CD4-positive, alpha-beta memory T cell (primary cell): ENCODE results near the gene VSIG10L2. TPM values are rescaled to one million over a fixed set of nuclear protein-coding genes. Genes with fewer than 3 reads are reported as not detected.

Source experiments
- CTCF ChIA-PET: fragments of 350-600 bp; sonication (Branson Sonifier 250); formaldehyde crosslinking; loops from one replicate; lab custom pipeline; 2021; ENCODE audit warnings: inconsistent platforms; ENCODE audit not compliant: partially characterized antibody; lab: Charles Lee
- POLR2A ChIA-PET: fragments of 350-600 bp; sonication (Branson Sonifier 250); formaldehyde crosslinking; loops from one replicate; lab custom pipeline; 2021; ENCODE audit not compliant: partially characterized antibody; lab: Charles Lee
- DNase-seq, 5 donors: peaks; one replicate each; pipeline versions ENCODE4 v3.0.0 to v3.0.0-alpha.2; 2020 to 2022; ENCODE audit warnings: mixed read lengths in 1 of 5
- H3K27ac ChIP-seq: one replicate; pipeline ENCODE4 v1.7.0; 2013; ENCODE audit warnings: low read depth, low read length
- H3K27me3 ChIP-seq: 2 replicates; pipeline ENCODE4 v1.7.0; 2013; ENCODE audit warnings: mild to moderate bottlenecking, low read length, moderate library complexity; ENCODE audit not compliant: insufficient read depth
- H3K36me3 ChIP-seq: 2 replicates; pipeline ENCODE4 v1.7.0; 2013; ENCODE audit warnings: mild to moderate bottlenecking, low read length, moderate library complexity; ENCODE audit not compliant: insufficient read depth
- H3K4me1 ChIP-seq: 2 replicates; pipeline ENCODE4 v1.7.0; 2013; ENCODE audit warnings: mild to moderate bottlenecking, low read length, moderate library complexity; ENCODE audit not compliant: insufficient read depth
- H3K4me3 ChIP-seq, 2 donors: one replicate each; pipeline ENCODE4 v1.7.0; 2013; ENCODE audit warnings: low read length in 2 of 2, mild to moderate bottlenecking in 1 of 2
- H3K9me3 ChIP-seq, 2 donors: one replicate each; pipeline ENCODE4 v1.7.0; 2013; ENCODE audit warnings: low read length in 2 of 2, control low read depth in 1 of 2; ENCODE audit not compliant: control insufficient read depth in 1 of 2
- H3K27ac Mint-ChIP-seq, 7 donors: one replicate each; pipeline ENCODE4 v1.8.0; 2020 to 2021; ENCODE audit warnings: mixed read lengths in 7 of 7, mild to moderate bottlenecking in 6 of 7, inconsistent platforms in 3 of 7, moderate library complexity in 3 of 7
- H3K27me3 Mint-ChIP-seq, 2 donors: one replicate each; pipeline ENCODE4 v1.8.0; 2020 to 2021; ENCODE audit warnings: mixed read lengths in 2 of 2
- H3K36me3 Mint-ChIP-seq, 2 donors: one replicate each; pipeline ENCODE4 v1.8.0; 2020 to 2021; ENCODE audit warnings: mixed read lengths in 2 of 2, inconsistent platforms in 1 of 2, mild to moderate bottlenecking in 1 of 2
- H3K4me1 Mint-ChIP-seq, 4 donors: one replicate each; pipeline ENCODE4 v1.8.0; 2020 to 2021; ENCODE audit warnings: mixed read lengths in 4 of 4, mild to moderate bottlenecking in 1 of 4
- H3K4me3 Mint-ChIP-seq, 8 donors: one replicate each; pipeline ENCODE4 v1.8.0; 2020 to 2021; ENCODE audit warnings: mixed read lengths in 8 of 8, mild to moderate bottlenecking in 7 of 8, moderate library complexity in 6 of 8, inconsistent platforms in 3 of 8
- H3K9me3 Mint-ChIP-seq, 8 donors: one replicate each; pipeline ENCODE4 v1.8.0; 2020 to 2021; ENCODE audit warnings: mixed read lengths in 8 of 8, mild to moderate bottlenecking in 5 of 8, inconsistent platforms in 3 of 8, moderate library complexity in 1 of 8
- intact Hi-C: fragments of 100-400 bp; cut with micrococcal nuclease; formaldehyde crosslinking; loops from one replicate; pipeline ENCODE4 v1.15.1; 2023
- polyA plus RNA-seq, 2 donors: library from polyadenylated mRNA; unstranded; fragments of 300-500 nt; fragmentation: Illumina TruSeq; gene quantifications; one replicate each; pipeline ENCODE4 v1.2.3, GENCODE V29; 2021
- total RNA-seq, 2 experiments: library from RNA; stranded (reverse); gene quantifications; one replicate each; pipeline ENCODE4 v1.2.3, GENCODE V29; 2021

VSIG10L2 gene
- total and polyA plus RNA-seq, 4 experiments from 2014 or later, result not detected

DNA sequence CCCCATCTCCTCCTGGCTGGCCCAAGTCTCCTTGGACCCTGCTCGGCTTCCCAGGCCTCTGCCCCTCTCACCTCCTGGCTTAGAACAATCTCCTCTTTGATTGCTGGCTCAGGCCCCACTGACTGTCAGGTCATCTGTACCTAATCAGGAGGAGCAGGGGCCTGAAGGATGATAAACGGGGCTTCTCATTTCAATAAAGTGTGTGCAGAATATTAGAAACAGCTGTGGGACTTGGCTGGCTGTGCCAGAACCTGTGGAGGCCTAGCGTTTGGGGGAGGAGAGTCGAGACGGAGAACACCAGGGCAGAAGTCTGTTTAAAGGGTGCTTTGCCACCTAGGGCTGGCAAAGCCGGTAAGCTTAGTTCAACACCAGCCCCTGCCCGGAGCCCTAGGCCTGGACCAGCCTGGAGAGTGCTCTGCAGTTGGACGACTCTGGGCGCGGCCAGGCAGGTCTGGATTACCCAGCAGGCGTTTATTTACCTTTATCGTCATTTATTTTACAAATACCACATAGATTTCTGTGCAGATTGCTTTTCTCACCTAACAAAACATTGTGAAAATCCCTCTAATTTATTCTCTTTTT is 10.1 kb upstream of the VSIG10L2 start:
- Histone ChIP-seq H3K36me3 (no peaks in the 10 kb centered on the region), H3K27ac (no peak overlapping the region), H3K27me3 (peaks cover 6% of the 10 kb centered on the region), H3K4me3 (no peak overlapping the region), H3K9me3 (no peaks in the 10 kb centered on the region), H3K4me1 (no peaks in the 10 kb centered on the region)
- H3K4me3 Mint-ChIP-seq, result no peak overlapping the region
- peaks cover 0 to 9% (median 4%) of the 10 kb centered on the region in 4 donors for H3K4me1 Mint-ChIP-seq
- peaks cover 2 to 10% of the 10 kb centered on the region in 2 donors for H3K27me3 Mint-ChIP-seq
- no peak for DNase-seq
- H3K27ac Mint-ChIP-seq, result no peak overlapping the region
- ChIA-PET CTCF (interaction anchor here (1.0 to 1.3 kb wide), 4 partner anchors 12 to 262 kb away, joined by 3 to 4 read pairs (median 3); no protein-coding TSS in a partner anchor), POLR2A (no interaction called here)
- no peaks in the 10 kb centered on the region for H3K36me3 Mint-ChIP-seq
- intact Hi-C loops, result no loop called here
- H3K9me3 Mint-ChIP-seq, result no peaks in the 10 kb centered on the region

DNA sequence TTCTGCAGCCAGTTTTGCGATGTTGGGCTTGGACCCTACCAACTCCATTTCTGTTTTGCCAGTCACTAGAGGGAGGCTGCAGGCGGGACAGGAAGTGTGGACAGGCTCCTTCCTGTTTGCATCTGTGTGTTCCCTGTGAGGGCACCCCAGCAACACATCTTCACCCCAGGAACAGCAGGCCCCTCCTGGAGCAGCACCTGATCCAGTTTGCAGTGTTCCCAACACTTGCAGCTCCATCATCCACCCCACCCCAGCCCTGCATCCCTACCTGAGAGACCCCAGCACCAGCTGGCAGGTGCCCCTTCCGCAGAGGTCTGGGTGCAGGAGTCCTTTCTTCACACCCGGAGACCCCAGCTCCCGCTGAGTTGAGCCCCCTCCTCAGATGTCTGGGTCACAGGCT is 7.4 kb upstream of the VSIG10L2 start:
- CTCF ChIA-PET, result interaction anchor here (0.8 to 4.3 kb wide), 7 partner anchors 9 to 255 kb away, joined by 3 to 22 read pairs (median 4); no protein-coding TSS in a partner anchor
- Histone ChIP-seq H3K36me3 (no peaks in the 10 kb centered on the region), H3K4me1 (peaks cover 5% of the 10 kb centered on the region), H3K27ac (no peak overlapping the region), H3K9me3 (no peaks in the 10 kb centered on the region), H3K4me3 (no peak overlapping the region), H3K27me3 (peaks cover 6% of the 10 kb centered on the region)
- DNase-seq, result no peak
- H3K36me3 Mint-ChIP-seq, result no peaks in the 10 kb centered on the region
- peak overlapping the region in 1 of 7 donors; percentile 48 for H3K27ac Mint-ChIP-seq
- intact Hi-C loops, result no loop called here
- POLR2A ChIA-PET, result no interaction called here
- no peaks in the 10 kb centered on the region for H3K9me3 Mint-ChIP-seq
- H3K4me3 Mint-ChIP-seq, result no peak overlapping the region
- H3K27me3 Mint-ChIP-seq, result peaks cover 0 to 1% of the 10 kb centered on the region in 2 donors
- peaks cover 6 to 19% (median 9%) of the 10 kb centered on the region in 4 donors for H3K4me1 Mint-ChIP-seq

DNA sequence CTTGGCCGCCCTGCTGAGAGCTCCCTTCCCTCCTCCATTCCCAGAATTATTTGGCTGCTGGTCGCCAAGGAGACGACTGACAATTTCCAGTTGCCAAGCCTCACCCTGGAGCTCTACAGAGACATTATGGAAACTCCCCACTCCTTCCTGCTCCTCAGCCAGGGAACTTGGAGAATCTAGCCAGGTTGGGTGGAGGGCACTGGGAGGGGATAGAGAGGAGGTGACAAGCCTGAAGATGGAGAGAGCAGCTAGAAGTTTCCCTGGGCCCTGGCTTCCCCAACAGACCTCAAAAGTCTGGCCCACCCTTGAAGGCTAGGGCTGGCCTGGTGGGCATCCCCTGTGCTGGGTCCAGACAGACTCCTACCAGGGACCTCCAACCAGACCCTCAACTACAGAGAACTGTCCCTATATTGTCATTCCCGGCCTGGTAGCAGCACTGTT is 6.7 kb upstream of the VSIG10L2 start:
- peak overlapping the region in 1 of 8 donors; percentile 26 for H3K4me3 Mint-ChIP-seq
- H3K27ac Mint-ChIP-seq, result no peak overlapping the region
- no peak for DNase-seq
- no peaks in the 10 kb centered on the region for H3K9me3 Mint-ChIP-seq
- peaks cover 6% of the 10 kb centered on the region for H3K27me3 ChIP-seq
- no peaks in the 10 kb centered on the region for H3K9me3 ChIP-seq
- no peak overlapping the region for H3K4me3 ChIP-seq
- H3K4me1 Mint-ChIP-seq, result peaks cover 6 to 19% (median 9%) of the 10 kb centered on the region in 4 donors
- H3K4me1 ChIP-seq, result peaks cover 5% of the 10 kb centered on the region
- H3K36me3 ChIP-seq, result no peaks in the 10 kb centered on the region
- no peak overlapping the region for H3K27ac ChIP-seq
- POLR2A ChIA-PET, result no interaction called here
- no peaks in the 10 kb centered on the region for H3K27me3 Mint-ChIP-seq
- intact Hi-C loops, result no loop called here
- no peaks in the 10 kb centered on the region for H3K36me3 Mint-ChIP-seq
- CTCF ChIA-PET, result interaction anchor here (0.7 to 4.3 kb wide), 8 partner anchors 9 to 259 kb away, joined by 3 to 22 read pairs (median 4); no protein-coding TSS in a partner anchor

DNA sequence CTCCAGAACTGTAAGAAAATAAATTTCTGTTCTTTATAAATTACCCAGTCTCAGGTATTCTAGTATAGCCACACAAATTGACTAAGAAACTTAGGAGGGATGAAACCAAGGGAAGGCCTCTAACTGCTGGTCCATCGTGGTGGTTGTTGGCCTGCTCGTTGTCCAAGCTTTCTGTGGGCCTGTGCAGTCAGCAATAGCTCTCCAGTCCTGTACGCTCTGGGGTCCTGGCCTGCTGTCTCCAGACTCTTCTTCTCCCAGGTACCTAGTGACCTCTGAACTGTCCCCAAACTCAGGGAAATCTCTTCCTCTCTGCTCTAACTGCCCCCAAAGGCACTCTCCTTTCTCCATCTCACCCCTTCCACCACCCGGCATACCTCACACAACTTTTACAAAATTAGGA is 5.7 kb upstream of the VSIG10L2 start:
- H3K36me3 ChIP-seq, result no peaks in the 10 kb centered on the region
- H3K27me3 Mint-ChIP-seq, result peaks cover 0 to 3% of the 10 kb centered on the region in 2 donors
- H3K27ac Mint-ChIP-seq, result peak overlapping the region in 1 of 7 donors; percentile 1
- POLR2A ChIA-PET, result no interaction called here
- no peak overlapping the region for H3K27ac ChIP-seq
- H3K9me3 Mint-ChIP-seq, result no peaks in the 10 kb centered on the region
- intact Hi-C loops, result no loop called here
- peaks cover 6% of the 10 kb centered on the region for H3K27me3 ChIP-seq
- CTCF ChIA-PET, result interaction anchor here (1.1 to 4.3 kb wide), 5 partner anchors 19 to 271 kb away, joined by 3 to 22 read pairs (median 4); no protein-coding TSS in a partner anchor
- peaks cover 6 to 19% (median 9%) of the 10 kb centered on the region in 4 donors for H3K4me1 Mint-ChIP-seq
- no peak overlapping the region for H3K4me3 ChIP-seq
- peaks cover 5% of the 10 kb centered on the region for H3K4me1 ChIP-seq
- DNase-seq, result no peak
- no peak overlapping the region for H3K4me3 Mint-ChIP-seq
- no peaks in the 10 kb centered on the region for H3K36me3 Mint-ChIP-seq
- H3K9me3 ChIP-seq, result no peaks in the 10 kb centered on the region

DNA sequence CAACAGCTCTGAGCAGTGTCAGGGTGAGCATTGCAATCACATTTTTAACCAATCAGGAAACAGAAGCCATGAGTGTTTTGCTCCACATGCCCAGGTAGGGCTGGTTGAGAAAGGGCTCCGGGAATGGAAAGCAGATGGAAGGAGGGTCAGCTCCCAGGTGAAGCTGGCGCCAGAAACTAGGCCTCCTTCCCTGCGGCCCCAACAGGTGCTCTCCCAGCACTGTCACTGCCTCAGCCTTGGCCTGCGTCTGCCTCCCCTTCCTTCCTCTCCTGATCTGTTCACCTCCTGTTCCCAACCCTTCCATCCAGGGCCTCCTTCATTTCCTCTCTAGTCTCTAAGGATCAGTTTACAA is 4.6 kb upstream of the VSIG10L2 start:
- Mint-ChIP-seq H3K4me1 (peaks cover 6 to 19% (median 9%) of the 10 kb centered on the region in 4 donors), H3K27me3 (peaks cover 0 to 3% of the 10 kb centered on the region in 2 donors), H3K4me3 (no peak overlapping the region), H3K9me3 (no peaks in the 10 kb centered on the region), H3K36me3 (no peaks in the 10 kb centered on the region), H3K27ac (no peak overlapping the region)
- no peak overlapping the region for H3K4me3 ChIP-seq
- no peak for DNase-seq
- ChIA-PET POLR2A (no interaction called here), CTCF (interaction anchor here (1.0 to 4.3 kb wide), 4 partner anchors 16 to 252 kb away, joined by 3 to 22 read pairs (median 4); no protein-coding TSS in a partner anchor)
- peaks cover 6% of the 10 kb centered on the region for H3K27me3 ChIP-seq
- no peaks in the 10 kb centered on the region for H3K9me3 ChIP-seq
- H3K4me1 ChIP-seq, result peaks cover 5% of the 10 kb centered on the region
- no peak overlapping the region for H3K27ac ChIP-seq
- H3K36me3 ChIP-seq, result no peaks in the 10 kb centered on the region
- intact Hi-C loops, result no loop called here

DNA sequence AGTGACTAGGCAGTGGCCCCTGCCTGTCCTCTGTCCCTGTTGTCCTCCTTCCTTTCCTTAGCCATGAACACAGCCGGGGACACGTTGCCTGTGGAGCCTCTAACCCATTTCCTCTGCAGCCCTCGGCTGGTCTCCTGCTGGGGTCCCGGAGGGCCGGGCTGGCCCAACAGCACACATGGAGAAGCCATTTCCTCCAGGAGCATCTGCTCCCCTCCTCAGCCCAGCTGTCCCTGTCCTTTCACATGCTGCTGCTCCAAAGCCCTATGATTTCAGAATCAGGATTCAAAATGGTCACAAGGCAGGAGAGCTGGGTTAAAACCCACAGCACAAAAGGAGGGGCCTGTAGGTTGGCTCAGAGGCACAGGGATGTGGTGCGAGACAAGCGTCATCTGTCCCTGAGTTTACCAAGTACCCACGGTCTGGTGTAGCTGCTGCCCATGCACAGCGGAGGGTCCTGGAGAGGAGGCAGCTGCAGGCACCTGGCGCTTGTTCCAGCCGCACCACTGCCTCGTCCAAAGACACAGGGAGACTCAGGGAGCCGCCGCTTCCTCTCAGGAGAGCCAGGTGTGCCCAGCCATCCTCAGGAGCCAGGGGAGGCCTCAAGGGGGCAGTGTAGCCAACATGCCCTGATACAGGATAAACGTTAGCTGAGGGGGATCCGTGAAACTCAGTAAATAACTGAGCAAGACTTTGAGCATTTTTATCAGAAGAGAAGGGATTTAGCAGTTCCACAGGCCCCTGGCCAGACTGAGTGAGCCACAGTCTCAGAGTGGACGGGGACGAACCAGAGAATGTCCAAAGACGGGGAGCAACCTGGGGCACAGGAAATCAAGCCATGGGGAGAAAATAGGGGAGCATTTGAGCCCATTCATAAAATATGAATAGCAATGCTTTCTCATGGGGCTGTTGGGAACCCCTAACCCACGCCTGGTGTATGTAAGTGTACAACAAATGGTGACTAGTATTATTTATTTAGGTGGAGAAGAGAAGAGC is 3.9 kb upstream of the VSIG10L2 start:
- H3K27ac Mint-ChIP-seq, result peak overlapping the region in 2 of 7 donors; percentile 6 to 55
- Histone ChIP-seq H3K4me3 (no peak overlapping the region), H3K4me1 (peaks cover 5% of the 10 kb centered on the region), H3K36me3 (no peaks in the 10 kb centered on the region), H3K27ac (no peak overlapping the region), H3K9me3 (no peaks in the 10 kb centered on the region), H3K27me3 (peaks cover 6% of the 10 kb centered on the region)
- ChIA-PET CTCF (interaction anchor here (0.6 to 3.2 kb wide), 12 partner anchors 16 to 539 kb away, joined by 3 to 41 read pairs (median 4); no protein-coding TSS in a partner anchor), POLR2A (no interaction called here)
- H3K4me1 Mint-ChIP-seq, result peaks cover 6 to 19% (median 9%) of the 10 kb centered on the region in 4 donors
- H3K27me3 Mint-ChIP-seq, result peaks cover 0 to 3% of the 10 kb centered on the region in 2 donors
- peak overlapping the region in 4 of 8 donors; percentile 5 to 61 (median 48) for H3K4me3 Mint-ChIP-seq
- no peaks in the 10 kb centered on the region for H3K36me3 Mint-ChIP-seq
- intact Hi-C loops, result no loop called here
- DNase-seq, result peak in 4 of 5 donors; percentile 27 to 29 (median 29)
- H3K9me3 Mint-ChIP-seq, result no peaks in the 10 kb centered on the region
